SK-N-SH (cell line): ENCODE measurements around the gene GOPC.

Source experiments
- CTCF ChIP-seq: fragments of 200-600 bp; sonication (generic); IDR thresholded peaks from 2 replicates; pipeline ENCODE4 v1.6.1; 2017; ENCODE audit warnings: antibody characterized with exemption, mild to moderate bottlenecking, moderate library complexity
- FOXM1 ChIP-seq: IDR thresholded peaks from 2 replicates; pipeline ENCODE4 v1.4.0; 2012; ENCODE audit warnings: low read depth, mild to moderate bottlenecking
- GABPA ChIP-seq: IDR thresholded peaks from 2 replicates; pipeline ENCODE4 v1.4.0; 2012; ENCODE audit warnings: low read depth, mild to moderate bottlenecking
- MEF2A ChIP-seq: IDR thresholded peaks from 2 replicates; pipeline ENCODE4 v1.4.0; 2012; ENCODE audit warnings: low read depth, borderline replicate concordance
- MXI1 ChIP-seq: IDR thresholded peaks from 2 replicates; pipeline ENCODE4 v1.6.1; 2012; ENCODE audit warnings: mild to moderate bottlenecking, low read depth, low read length, improper control_type of control experiment
- POLR2AphosphoS5 ChIP-seq: IDR thresholded peaks from 2 replicates; pipeline ENCODE4 v1.6.1; 2012; ENCODE audit warnings: low read depth, low read length
- RXRA ChIP-seq: IDR thresholded peaks from 2 replicates; pipeline ENCODE4 v1.4.0; 2012; ENCODE audit warnings: low read depth, mild to moderate bottlenecking, borderline replicate concordance
- SIN3A ChIP-seq: IDR thresholded peaks from 2 replicates; pipeline ENCODE4 v1.6.1; 2012; ENCODE audit warnings: low read depth, mild to moderate bottlenecking, low read length, moderate library complexity, borderline replicate concordance
- SMC3 ChIP-seq: IDR thresholded peaks from 2 replicates; pipeline ENCODE4 v1.6.1; 2012; ENCODE audit warnings: low read depth, low read length, improper control_type of control experiment
- TAF1 ChIP-seq: IDR thresholded peaks from 2 replicates; pipeline ENCODE4 v1.6.1; 2012; ENCODE audit warnings: low read depth, mild to moderate bottlenecking, low read length, moderate library complexity, borderline replicate concordance
- TF ChIP-seq, protein P1 (sequence below): IDR thresholded peaks from 2 replicates; pipeline ENCODE4 v1.4.0; 2012; ENCODE audit warnings: low read depth

- TF ChIP-seq SIN3A (no peak), POLR2AphosphoS5 (no peak), CTCF (no peak), SMC3 (no peak), RXRA (no peak), TAF1 (no peak), GABPA (no peak), FOXM1 (no peak), MEF2A (no peak), MXI1 (no peak)
- TF ChIP-seq, protein P1, sequence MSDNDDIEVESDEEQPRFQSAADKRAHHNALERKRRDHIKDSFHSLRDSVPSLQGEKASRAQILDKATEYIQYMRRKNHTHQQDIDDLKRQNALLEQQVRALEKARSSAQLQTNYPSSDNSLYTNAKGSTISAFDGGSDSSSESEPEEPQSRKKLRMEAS = no peak
These were observed 13.6 kb upstream of the GOPC start for GRCh38 chr6:117615750-117616390.
